Mesodermal cell (in vitro differentiated cells): Measurements from ENCODE around the gene ANO3.

Source experiments
- H3K27ac ChIP-seq: 2 replicates; pipeline ENCODE4 v1.7.0; 2013; ENCODE audit warnings: mild to moderate bottlenecking, low read depth, low read length, moderate library complexity; ENCODE audit not compliant: severe bottlenecking
- H3K36me3 ChIP-seq: 2 replicates; pipeline ENCODE4 v1.7.1; 2013; ENCODE audit warnings: mild to moderate bottlenecking, low read length, moderate library complexity; ENCODE audit not compliant: control insufficient read depth, insufficient read depth
- H3K4me1 ChIP-seq: one replicate; pipeline ENCODE4 v1.7.1; 2013; ENCODE audit warnings: mild to moderate bottlenecking, low read length; ENCODE audit not compliant: insufficient read depth, control insufficient read depth, poor library complexity, severe bottlenecking
- H3K4me3 ChIP-seq: 2 replicates; pipeline ENCODE4 v1.7.0; 2013; ENCODE audit warnings: low read length, control low read depth, mild to moderate bottlenecking; ENCODE audit not compliant: insufficient read depth, poor library complexity, severe bottlenecking; ENCODE audit errors: extremely low read depth
- H3K9me3 ChIP-seq: 2 replicates; pipeline ENCODE4 v1.7.1; 2013; ENCODE audit warnings: mild to moderate bottlenecking, low read length, moderate library complexity; ENCODE audit not compliant: control insufficient read depth
- WGBS, 2 experiments: methylation state at CpG; one replicate each; pipeline ENCODE4 v1.1.5; 2013; ENCODE audit warnings: missing lambda C conversion rate in 2 of 2; ENCODE audit not compliant: insufficient coverage in 2 of 2; 5-methylcytosine and 5-hydroxymethylcytosine counted together

The ANO3 gene

GRCh38 chr11:26442131-26442530 lies 110.2 kb downstream of the ANO3 start:
- Histone ChIP-seq H3K4me3 (no peak overlapping the region), H3K36me3 (no peaks in the 10 kb centered on the region), H3K27ac (no peak overlapping the region), H3K9me3 (no peaks in the 10 kb centered on the region), H3K4me1 (no peaks in the 10 kb centered on the region)
- WGBS, 2 experiments = 88% methylated on average over 1 of the region's 2 CpGs; no CpG with 5 or more reads in 1 of the 2 experiments

GRCh38 chr11:26443617-26444016 lies 111.7 kb downstream of the ANO3 start:
- WGBS, 2 experiments = no CpG with 5 or more reads among the region's 3 CpGs
- Histone ChIP-seq H3K27ac (no peak overlapping the region), H3K4me3 (no peak overlapping the region), H3K4me1 (no peaks in the 10 kb centered on the region), H3K36me3 (no peaks in the 10 kb centered on the region), H3K9me3 (no peaks in the 10 kb centered on the region)

- Histone ChIP-seq H3K4me3 (no peak overlapping the region), H3K27ac (no peak overlapping the region), H3K36me3 (no peaks in the 10 kb centered on the region), H3K9me3 (no peaks in the 10 kb centered on the region), H3K4me1 (no peaks in the 10 kb centered on the region)
- no CpG with 5 or more reads among the region's 1 CpG for WGBS, 2 experiments
These were observed 125.7 kb downstream of the ANO3 start for GRCh38 chr11:26457636-26458035.

DNA sequence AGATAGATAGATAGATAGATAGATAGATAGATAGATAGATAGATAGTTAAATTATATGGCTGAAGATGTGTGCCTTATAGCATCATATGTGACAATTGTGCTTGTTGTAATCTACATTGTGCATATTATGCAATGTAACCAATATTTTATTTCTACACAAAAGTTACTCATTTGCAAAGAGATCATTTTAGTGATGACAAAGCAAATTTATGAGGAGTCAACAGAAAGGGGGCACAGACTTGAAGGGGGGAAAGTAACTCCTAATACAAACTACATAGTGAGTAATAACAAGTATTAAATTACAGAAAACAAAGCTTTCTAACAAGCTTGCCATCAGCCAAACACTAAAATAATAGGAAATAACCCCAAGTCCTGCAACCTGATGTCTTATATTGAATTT lies 133.3 kb downstream of the ANO3 start:
- no peaks in the 10 kb centered on the region for H3K9me3 ChIP-seq
- H3K4me1 ChIP-seq = no peaks in the 10 kb centered on the region
- H3K36me3 ChIP-seq = no peaks in the 10 kb centered on the region
- H3K27ac ChIP-seq = no peak overlapping the region
- no peak overlapping the region for H3K4me3 ChIP-seq

DNA sequence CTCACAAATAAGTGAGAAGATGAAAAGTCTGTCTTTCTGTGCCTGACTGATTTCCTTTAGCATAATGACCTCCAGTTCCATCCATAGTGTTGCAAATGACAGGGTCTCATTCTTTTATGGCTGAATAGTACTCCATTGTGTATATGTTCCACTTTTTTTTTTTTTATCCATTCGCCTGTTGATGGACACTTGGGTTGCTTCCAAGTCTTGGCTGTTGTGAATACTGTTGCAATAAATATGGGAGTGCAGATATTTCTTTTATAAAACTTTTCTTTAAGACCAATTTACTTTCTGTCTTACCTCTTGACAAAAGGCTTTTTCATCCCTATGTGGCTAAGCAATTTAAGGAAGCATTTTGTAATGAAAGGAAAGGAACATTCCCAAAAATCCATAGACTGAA lies 135.6 kb downstream of the ANO3 start:
- WGBS, 2 experiments = no CpG with 5 or more reads among the region's 1 CpG
- no peaks in the 10 kb centered on the region for H3K4me1 ChIP-seq
- H3K4me3 ChIP-seq = no peak overlapping the region
- H3K27ac ChIP-seq = no peak overlapping the region
- no peaks in the 10 kb centered on the region for H3K36me3 ChIP-seq
- H3K9me3 ChIP-seq = no peaks in the 10 kb centered on the region

DNA sequence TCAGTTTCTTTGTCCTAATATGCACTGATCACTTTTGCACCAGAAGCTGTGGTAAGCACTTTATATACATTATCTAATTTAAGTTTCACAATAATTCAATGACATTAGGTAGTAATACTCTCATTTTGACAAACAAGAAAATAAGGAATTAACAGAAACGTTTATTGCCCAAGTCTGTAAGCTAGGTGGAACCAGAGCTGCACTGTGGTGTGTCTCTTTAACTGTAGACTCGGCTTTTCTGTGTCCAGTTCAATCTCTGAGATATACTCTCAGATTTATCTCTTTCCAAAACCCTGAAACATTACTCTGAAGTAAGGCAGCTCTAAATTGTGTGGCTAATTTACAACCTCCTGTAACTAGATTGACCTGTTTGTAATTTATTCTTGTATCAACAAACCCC lies 139.1 kb downstream of the ANO3 start:
- H3K4me3 ChIP-seq = no peak overlapping the region
- H3K9me3 ChIP-seq = no peaks in the 10 kb centered on the region
- WGBS, 2 experiments = 78 to 83% methylated on average over 1 of the region's 2 CpGs
- H3K36me3 ChIP-seq = no peaks in the 10 kb centered on the region
- no peaks in the 10 kb centered on the region for H3K4me1 ChIP-seq
- no peak overlapping the region for H3K27ac ChIP-seq

GRCh38 chr11:26473216-26474194 lies 141.6 kb downstream of the ANO3 start:
- no peaks in the 10 kb centered on the region for H3K36me3 ChIP-seq
- 87% methylated on average over 3 of the region's 4 CpGs; no CpG with 5 or more reads in 1 of the 2 experiments for WGBS, 2 experiments
- no peak overlapping the region for H3K27ac ChIP-seq
- H3K4me3 ChIP-seq = no peak overlapping the region
- H3K9me3 ChIP-seq = no peaks in the 10 kb centered on the region
- no peaks in the 10 kb centered on the region for H3K4me1 ChIP-seq

GRCh38 chr11:26474401-26474800 lies 142.5 kb downstream of the ANO3 start:
- no peaks in the 10 kb centered on the region for H3K36me3 ChIP-seq
- no peak overlapping the region for H3K27ac ChIP-seq
- WGBS, 2 experiments = no CpG with 5 or more reads among the region's 2 CpGs
- no peak overlapping the region for H3K4me3 ChIP-seq
- no peaks in the 10 kb centered on the region for H3K4me1 ChIP-seq
- H3K9me3 ChIP-seq = no peaks in the 10 kb centered on the region

DNA sequence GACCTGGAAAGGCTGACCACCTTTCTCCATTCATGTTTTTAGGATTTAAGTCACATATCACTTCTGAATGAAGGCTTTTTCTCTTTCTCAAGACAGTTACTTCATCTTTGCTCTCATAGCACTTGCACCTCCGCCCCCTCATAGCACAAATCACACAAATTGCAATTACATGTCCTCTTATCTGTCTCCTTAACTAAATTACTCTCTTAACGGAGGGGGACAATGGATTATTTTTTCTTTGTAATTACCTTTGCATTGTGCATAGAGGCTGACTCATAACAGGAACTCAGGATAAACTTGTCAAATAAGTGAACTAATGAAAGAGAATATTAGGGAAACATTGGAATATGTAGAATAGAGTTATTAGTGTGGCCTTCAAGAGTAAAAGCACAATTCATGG lies 145.5 kb downstream of the ANO3 start:
- 71 to 100% methylated on average over 1 of the region's 2 CpGs for WGBS, 2 experiments
- Histone ChIP-seq H3K4me3 (no peak overlapping the region), H3K27ac (no peak overlapping the region), H3K36me3 (no peaks in the 10 kb centered on the region), H3K4me1 (no peaks in the 10 kb centered on the region), H3K9me3 (no peaks in the 10 kb centered on the region)

GRCh38 chr11:26478710-26479109 lies 146.8 kb downstream of the ANO3 start:
- Histone ChIP-seq H3K36me3 (no peaks in the 10 kb centered on the region), H3K9me3 (no peaks in the 10 kb centered on the region), H3K27ac (no peak overlapping the region), H3K4me3 (no peak overlapping the region), H3K4me1 (no peaks in the 10 kb centered on the region)
- WGBS, 2 experiments = 76 to 86% methylated on average over 2 of the region's 2 CpGs

GRCh38 chr11:26480041-26480440 lies 148.1 kb downstream of the ANO3 start:
- no CpG with 5 or more reads among the region's 3 CpGs for WGBS, 2 experiments
- H3K4me3 ChIP-seq = no peak overlapping the region
- no peak overlapping the region for H3K27ac ChIP-seq
- no peaks in the 10 kb centered on the region for H3K36me3 ChIP-seq
- H3K4me1 ChIP-seq = no peaks in the 10 kb centered on the region
- H3K9me3 ChIP-seq = no peaks in the 10 kb centered on the region
